ENCODE results near the gene MYOG.

MYOG gene

GRCh38 chr1:203117611-203118575, 32.1 kb upstream of the MYOG start:
- no peak for DNase-seq

DNA sequence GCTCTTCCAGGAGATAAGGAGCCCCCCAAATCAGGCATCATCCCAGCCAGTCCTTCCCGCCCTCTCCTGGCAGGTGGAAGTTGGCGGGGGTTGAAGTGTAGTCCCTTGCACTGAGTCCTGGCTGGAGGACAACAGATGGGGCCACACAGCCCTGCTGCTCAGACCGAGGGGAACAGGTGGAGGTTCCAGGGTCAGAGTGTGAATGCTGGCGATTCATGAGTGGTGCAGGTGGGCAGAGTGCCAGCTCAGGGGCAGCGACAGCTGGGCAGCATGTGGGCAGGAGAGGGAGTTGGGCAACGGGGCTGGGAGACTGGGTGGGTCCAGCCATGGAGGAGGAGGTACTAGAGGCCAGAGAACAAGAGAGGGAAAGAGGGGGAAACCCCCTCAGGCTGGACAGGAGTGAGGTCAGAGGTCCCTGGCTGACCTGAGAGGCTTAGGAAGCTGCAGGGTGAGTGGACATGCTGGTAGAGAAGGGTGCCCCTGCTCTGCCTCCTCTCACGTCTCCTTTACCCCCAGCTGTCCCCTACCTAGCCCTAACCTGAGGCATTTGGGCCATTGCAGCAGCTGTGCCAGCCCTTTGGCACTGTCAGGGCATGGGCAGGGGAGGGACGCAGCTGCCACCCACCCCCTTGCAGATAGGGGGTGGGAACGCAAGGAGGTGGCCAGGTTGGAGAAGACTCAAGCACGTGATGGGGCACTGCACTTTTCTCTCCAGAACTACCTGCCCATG, 30.4 kb upstream of the MYOG start:
- DNase-seq, result no peak

DNA sequence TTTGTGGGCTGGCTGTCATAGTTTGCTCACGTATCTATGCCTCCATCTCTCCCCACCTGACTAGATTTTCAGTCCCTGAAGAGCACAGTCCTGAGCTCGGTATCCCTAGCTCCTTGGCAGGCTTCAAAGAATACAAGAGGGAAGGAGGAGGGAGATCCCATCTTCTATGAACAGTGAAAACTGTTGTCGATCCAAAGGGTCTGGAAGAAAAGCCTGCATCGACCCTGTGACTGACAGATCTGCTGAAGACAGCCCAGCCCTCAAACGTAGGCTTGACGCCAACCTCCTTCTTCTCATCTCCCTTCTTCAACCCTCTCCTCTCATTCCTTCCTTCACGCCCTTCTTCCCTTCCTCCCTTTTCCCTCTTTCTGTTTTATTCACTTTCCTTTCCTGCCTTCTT, 28.4 kb upstream of the MYOG start:
- DNase-seq, result no peak

GRCh38 chr1:203113308-203113707, 27.5 kb upstream of the MYOG start:
- no peak for DNase-seq

GRCh38 chr1:203112475-203112874, 26.7 kb upstream of the MYOG start:
- no peak for DNase-seq

DNA sequence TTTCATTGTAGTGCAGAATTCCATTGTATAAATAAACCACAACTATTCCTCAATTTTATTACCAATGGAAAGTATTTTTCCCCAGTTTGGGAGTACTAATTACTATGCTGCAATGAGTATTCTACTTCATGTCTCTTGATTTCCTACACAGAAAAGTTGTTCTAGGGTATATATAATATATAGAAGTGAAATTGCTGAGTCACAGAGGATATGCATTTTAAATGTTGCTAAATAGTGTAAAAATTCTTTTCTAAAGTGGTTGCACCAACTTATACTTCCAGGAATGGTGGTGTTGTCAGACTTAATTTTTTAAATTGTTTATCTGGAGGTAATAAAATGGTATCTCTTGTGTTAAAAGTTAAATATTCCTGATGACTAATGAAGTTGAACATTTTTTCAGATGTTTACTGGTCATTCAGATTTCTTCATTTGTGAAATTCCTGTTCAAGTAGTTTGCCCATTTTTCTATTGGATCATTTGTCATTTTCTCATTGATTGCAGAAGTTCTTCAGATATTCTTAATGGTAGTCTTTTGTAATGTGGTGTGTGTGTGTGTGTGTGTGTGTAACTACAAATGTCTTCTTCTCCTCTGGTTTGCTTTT, 19.1 kb upstream of the MYOG start:
- DNase-seq, result no peak

- DNase-seq, result no peak
These were observed 18.1 kb upstream of the MYOG start for GRCh38 chr1:203103829-203104495.

DNA sequence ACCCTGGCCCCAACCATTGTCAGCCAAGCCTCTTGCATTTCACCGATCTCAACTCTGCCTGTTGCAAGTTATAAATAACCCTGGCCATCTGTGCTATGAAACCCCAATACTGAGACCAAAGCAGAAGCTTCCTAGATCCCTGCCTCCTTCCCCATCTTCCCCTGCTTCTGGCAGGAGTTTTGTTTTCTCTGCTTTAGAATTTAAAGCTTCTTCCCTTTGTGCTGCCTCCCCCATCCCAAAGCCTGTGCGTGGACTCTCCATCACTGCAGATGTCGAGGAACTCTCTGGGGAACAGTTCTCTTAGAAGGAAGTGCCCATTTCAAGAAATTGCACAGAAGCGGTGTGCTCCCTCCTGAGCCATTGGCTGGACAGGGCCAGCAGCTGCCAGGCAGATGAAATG, 17.4 kb upstream of the MYOG start:
- no peak for DNase-seq

DNA sequence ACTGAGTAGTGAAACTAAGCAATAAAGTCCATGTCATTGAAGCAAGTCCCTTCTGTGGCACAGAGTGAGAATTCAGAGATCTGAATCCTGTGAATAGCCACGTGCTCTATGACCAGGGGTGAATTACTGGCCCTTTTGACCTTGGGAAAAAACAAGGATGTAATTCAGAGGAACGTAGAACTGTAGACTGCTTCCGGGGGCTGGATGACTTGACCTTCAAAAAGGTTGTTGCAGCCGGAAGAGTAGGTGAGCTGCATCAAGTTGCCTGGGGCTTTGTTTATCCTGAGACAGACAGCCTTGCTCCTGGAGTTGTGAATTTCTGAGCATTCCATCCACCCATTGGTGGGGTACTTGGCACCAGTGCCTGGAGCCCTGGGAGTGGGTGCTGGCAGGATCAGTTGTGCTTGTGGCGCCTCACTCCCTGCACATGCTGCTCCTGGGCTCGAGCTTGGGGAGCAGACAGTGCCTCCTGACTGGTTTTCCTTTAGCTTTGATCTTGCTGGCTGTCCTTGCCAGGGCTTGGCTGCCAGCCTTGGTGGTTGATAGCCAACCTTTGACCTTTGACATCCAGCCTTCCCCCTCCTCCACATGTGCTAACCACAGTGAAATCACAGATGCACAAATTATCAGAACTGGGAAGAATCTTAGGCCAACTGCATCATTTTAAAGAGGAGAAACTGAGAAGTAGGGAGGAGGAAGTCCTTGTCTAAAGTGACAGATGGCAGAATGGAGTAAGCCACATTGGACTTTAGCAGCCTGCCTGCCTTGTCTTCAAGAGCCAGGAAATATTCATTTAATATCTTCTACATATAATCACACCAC, 16.2 kb upstream of the MYOG start:
- no peak for DNase-seq

- DNase-seq, result no peak
These were observed 14.7 kb upstream of the MYOG start for GRCh38 chr1:203100516-203100869.

DNA sequence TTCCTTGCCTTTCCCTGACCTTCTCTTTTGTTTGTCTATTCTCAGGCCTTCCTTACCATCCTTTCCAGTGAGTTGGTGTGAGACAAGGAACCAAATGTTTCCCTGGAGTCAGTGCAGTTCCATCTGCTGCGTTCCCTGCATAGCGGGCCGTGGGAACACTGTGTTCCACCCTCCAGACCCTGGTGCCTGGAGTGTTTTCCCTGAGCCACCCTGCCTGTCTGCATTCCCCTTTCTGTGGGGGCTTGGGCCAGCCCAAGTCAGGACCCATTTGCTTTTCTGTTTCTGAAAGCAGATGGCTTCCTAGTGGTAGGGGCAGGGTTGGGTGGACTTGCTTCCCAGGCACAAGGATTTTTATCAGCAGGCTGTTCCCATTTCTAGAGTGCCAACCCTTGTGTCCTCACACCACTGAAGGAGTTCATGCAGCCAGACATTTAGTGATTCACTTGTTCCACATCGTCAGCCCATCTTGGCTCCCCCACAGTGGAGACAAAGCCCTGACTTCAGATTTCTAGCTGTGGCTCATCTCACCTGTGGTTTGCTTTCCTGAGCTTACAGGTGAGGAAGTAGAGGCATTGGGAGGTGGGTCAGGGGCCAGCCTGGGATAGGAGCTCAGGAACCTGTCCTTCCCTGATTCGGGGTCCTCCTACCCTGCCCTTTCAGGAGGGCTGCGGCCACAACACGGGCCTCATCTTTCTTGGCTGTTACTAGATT, 14.1 kb upstream of the MYOG start:
- no peak for DNase-seq

GRCh38 chr1:203098914-203099520, 13.2 kb upstream of the MYOG start:
- DNase-seq, result no peak

GRCh38 chr1:203098445-203098844, 12.6 kb upstream of the MYOG start:
- no peak for DNase-seq

GRCh38 chr1:203097001-203097400, 11.2 kb upstream of the MYOG start:
- DNase-seq, result no peak

GRCh38 chr1:203096566-203096965, 10.8 kb upstream of the MYOG start:
- DNase-seq, result no peak

DNA sequence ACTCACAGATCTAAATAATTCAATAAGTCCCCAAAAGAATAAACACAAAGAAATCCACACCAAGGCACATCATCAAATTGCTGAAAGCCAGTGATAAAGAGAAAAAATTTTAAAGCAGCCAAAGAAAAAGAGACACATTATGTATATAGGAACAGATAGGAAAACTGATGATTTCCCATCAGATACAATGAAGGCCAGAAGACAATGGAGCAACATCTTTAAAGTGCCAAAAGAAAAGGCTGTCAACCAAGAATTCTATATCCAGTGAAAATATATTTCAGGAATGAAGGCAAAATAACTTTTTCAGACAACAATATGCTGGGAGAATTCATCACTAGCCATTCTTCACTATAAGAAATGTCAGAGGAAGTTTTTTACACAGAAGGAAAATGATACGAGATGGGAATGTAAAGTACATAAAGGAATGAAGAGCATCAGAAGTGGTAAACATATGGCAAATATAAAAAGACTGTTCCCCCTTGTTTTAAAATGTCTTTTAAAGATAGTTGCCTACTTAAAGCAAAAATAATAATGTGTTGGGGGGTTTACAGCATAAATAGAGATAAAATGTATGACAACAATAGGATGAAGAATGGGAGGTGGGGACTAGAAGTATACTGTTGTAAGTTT, 9.4 kb upstream of the MYOG start:
- DNase-seq, result no peak

GRCh38 chr1:203093754-203094410, 8.1 kb upstream of the MYOG start:
- DNase-seq, result no peak

- no peak for DNase-seq
These were observed 6.0 kb upstream of the MYOG start for GRCh38 chr1:203091761-203092330.

GRCh38 chr1:203091199-203091477, 5.3 kb upstream of the MYOG start:
- DNase-seq, result no peak
